Body of pancreas (tissue), 4 donors: ENCODE results near the gene LRRC32.

Source experiments
- POLR2A ChIP-seq, 3 donors: fragments of 450-650 bp; IDR thresholded peaks; one replicate each; pipeline ENCODE4 v1.6.1; 2016; ENCODE audit warnings: antibody characterized with exemption in 3 of 3, mild to moderate bottlenecking in 2 of 3
- TF ChIP-seq, protein P1 (sequence below), 7 experiments: fragments of 450-650 bp in 4 of 7; fragments of 200-600 bp in 3 of 7; sonication (generic) in 3 of 7; IDR thresholded peaks; one replicate each; pipeline ENCODE4 v1.5.1; 2016 to 2019; ENCODE audit warnings: antibody characterized with exemption in 7 of 7

DNA sequence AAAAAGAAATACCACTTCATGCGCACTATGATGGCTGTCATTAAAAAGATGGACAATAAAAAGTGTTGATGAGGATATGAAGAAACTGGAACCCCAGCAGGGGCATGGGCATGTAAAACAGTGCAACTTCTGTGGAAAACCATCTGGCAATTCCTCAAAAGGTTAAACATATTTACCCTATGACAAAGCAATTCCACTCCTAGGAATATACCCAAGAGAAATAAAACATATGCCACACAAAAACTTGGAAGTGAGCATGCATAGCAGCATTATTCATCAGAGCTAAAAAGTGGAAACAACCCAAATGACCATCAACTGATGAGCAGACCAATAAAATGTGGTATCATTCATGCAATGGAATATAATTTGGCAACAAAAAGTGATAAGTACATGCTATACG is 50.1 kb downstream of the LRRC32 start:
- TF ChIP-seq, protein P1, sequence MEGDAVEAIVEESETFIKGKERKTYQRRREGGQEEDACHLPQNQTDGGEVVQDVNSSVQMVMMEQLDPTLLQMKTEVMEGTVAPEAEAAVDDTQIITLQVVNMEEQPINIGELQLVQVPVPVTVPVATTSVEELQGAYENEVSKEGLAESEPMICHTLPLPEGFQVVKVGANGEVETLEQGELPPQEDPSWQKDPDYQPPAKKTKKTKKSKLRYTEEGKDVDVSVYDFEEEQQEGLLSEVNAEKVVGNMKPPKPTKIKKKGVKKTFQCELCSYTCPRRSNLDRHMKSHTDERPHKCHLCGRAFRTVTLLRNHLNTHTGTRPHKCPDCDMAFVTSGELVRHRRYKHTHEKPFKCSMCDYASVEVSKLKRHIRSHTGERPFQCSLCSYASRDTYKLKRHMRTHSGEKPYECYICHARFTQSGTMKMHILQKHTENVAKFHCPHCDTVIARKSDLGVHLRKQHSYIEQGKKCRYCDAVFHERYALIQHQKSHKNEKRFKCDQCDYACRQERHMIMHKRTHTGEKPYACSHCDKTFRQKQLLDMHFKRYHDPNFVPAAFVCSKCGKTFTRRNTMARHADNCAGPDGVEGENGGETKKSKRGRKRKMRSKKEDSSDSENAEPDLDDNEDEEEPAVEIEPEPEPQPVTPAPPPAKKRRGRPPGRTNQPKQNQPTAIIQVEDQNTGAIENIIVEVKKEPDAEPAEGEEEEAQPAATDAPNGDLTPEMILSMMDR (IDR thresholded peaks at IDR 0.05) = no peak
- no peak for TF ChIP-seq POLR2A (IDR thresholded peaks at IDR 0.05)
